Natural killer cell (primary cell): ENCODE results near the gene HHEX. TPM values are rescaled to one million over a fixed set of nuclear protein-coding genes. Genes with fewer than 3 reads are reported as not detected.
A peak's percentile ranks its signal among the peaks of the same experiment; 100 is the strongest.

Experiments used
- ATAC-seq, 3 donors: fragments of 150-1000 bp in 2 of 3; fragments of 200-7000 bp in 1 of 3; cut with Tn5 transposase; 1 replicate in 1 of 3; 2 replicates in 2 of 3; pipeline ENCODE4 v1.10.0; 2021; ENCODE audit warnings: mild to moderate bottlenecking in 2 of 3, moderate library complexity in 2 of 3
- DNase-seq, 2 donors: peaks; one replicate each; pipeline versions ENCODE4 v3.0.0 to v3.0.0-alpha.2; 2013 to 2021; ENCODE audit warnings: mixed read lengths in 1 of 2
- H3K27ac ChIP-seq: one replicate; pipeline ENCODE4 v1.5.1; 2013; ENCODE audit warnings: mild to moderate bottlenecking, low read length
- H3K27me3 ChIP-seq: one replicate; pipeline ENCODE4 v1.6.1; 2013; ENCODE audit warnings: low read length; ENCODE audit not compliant: control insufficient read depth, insufficient read depth
- H3K36me3 ChIP-seq: one replicate; pipeline ENCODE4 v1.6.1; 2013; ENCODE audit warnings: low read length; ENCODE audit not compliant: control insufficient read depth, insufficient read depth
- H3K4me1 ChIP-seq: one replicate; pipeline ENCODE4 v1.6.1; 2013; ENCODE audit warnings: low read length; ENCODE audit not compliant: control insufficient read depth, insufficient read depth
- H3K4me3 ChIP-seq: one replicate; pipeline ENCODE4 v1.5.1; 2013; ENCODE audit warnings: low read length
- H3K9me3 ChIP-seq: one replicate; pipeline ENCODE4 v1.6.1; 2013; ENCODE audit warnings: low read length; ENCODE audit not compliant: control insufficient read depth, insufficient read depth
- H3K27ac Mint-ChIP-seq, 2 donors: one replicate each; pipeline ENCODE4 v1.8.0; 2022; ENCODE audit warnings: mild to moderate bottlenecking in 2 of 2, mixed read lengths in 2 of 2, moderate library complexity in 1 of 2
- H3K27me3 Mint-ChIP-seq, 2 donors: one replicate each; pipeline ENCODE4 v1.8.0; 2022; ENCODE audit warnings: low read depth in 2 of 2, mixed read lengths in 2 of 2
- H3K36me3 Mint-ChIP-seq: one replicate; pipeline ENCODE4 v1.8.0; 2022; ENCODE audit warnings: mixed read lengths
- H3K4me1 Mint-ChIP-seq, 2 donors: one replicate each; pipeline ENCODE4 v1.8.0; 2022; ENCODE audit warnings: mixed read lengths in 2 of 2
- H3K4me3 Mint-ChIP-seq: one replicate; pipeline ENCODE4 v1.8.0; 2022; ENCODE audit warnings: mild to moderate bottlenecking, moderate library complexity, mixed read lengths
- H3K9me3 Mint-ChIP-seq, 2 donors: one replicate each; pipeline ENCODE4 v1.8.0; 2022; ENCODE audit warnings: mixed read lengths in 2 of 2
- whole genome bisulfite sequencing: methylation state at CpG from one replicate; pipeline ENCODE4 v1.1.7; 2013; ENCODE audit warnings: missing lambda C conversion rate; ENCODE audit not compliant: insufficient coverage; 5-methylcytosine and 5-hydroxymethylcytosine counted together
- intact Hi-C: fragments of 100-400 bp; cut with micrococcal nuclease; formaldehyde crosslinking; loops from one replicate; pipeline ENCODE4 v1.14.2; 2022
- total RNA-seq, 4 donors: library from RNA; stranded (reverse); fragments of 120-200 nt in 1 of 4; gene quantifications; one replicate each; pipeline versions ENCODE4 v1.2.3 to v1.2.4, GENCODE V29; 2013 to 2022
- TF ChIP-seq, protein P1 (sequence below): fragments of 200-600 bp; IDR thresholded peaks from one replicate; pipeline ENCODE4 v1.8.0; 2022; ENCODE audit warnings: antibody characterized with exemption

Gene HHEX
- total RNA-seq, 3 donors from 2014 or later (not counting 1 experiment from before 2014, with no cell fraction given): 19.5 to 24.0 (median 20.3) TPM

DNA sequence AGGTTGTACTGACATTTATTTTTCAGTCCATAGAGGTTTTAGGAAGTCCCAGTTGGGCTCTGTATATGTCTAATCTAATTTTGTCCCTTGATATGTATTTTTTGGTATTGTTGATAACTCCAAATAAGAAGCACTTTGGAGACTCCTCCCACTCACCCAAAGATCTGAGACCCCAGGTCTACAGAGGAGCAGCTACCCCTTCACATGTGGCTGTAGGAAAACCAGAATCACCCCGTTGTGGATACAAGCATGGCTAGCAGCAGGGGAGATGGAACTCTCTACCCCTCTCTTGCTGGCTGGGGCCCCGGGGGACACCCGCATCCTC lies 9.4 kb downstream of the HHEX start:
- TF ChIP-seq, protein P1, sequence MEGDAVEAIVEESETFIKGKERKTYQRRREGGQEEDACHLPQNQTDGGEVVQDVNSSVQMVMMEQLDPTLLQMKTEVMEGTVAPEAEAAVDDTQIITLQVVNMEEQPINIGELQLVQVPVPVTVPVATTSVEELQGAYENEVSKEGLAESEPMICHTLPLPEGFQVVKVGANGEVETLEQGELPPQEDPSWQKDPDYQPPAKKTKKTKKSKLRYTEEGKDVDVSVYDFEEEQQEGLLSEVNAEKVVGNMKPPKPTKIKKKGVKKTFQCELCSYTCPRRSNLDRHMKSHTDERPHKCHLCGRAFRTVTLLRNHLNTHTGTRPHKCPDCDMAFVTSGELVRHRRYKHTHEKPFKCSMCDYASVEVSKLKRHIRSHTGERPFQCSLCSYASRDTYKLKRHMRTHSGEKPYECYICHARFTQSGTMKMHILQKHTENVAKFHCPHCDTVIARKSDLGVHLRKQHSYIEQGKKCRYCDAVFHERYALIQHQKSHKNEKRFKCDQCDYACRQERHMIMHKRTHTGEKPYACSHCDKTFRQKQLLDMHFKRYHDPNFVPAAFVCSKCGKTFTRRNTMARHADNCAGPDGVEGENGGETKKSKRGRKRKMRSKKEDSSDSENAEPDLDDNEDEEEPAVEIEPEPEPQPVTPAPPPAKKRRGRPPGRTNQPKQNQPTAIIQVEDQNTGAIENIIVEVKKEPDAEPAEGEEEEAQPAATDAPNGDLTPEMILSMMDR: no peak
- Mint-ChIP-seq H3K27ac (no peak overlapping the region), H3K9me3 (no peaks in the 10 kb centered on the region), H3K36me3 (no peaks in the 10 kb centered on the region), H3K4me1 (peaks cover 25% of the 10 kb centered on the region in 2 donors), H3K4me3 (peak overlapping the region; percentile 76), H3K27me3 (peaks cover 49 to 52% of the 10 kb centered on the region in 2 donors)
- H3K4me1 ChIP-seq: peaks cover 24% of the 10 kb centered on the region
- ATAC-seq: no peak
- H3K27ac ChIP-seq: no peak overlapping the region
- DNase-seq: no peak
- peak overlapping the region; percentile 43 for H3K4me3 ChIP-seq
- peaks cover 38% of the 10 kb centered on the region for H3K27me3 ChIP-seq
- peaks cover 6% of the 10 kb centered on the region for H3K36me3 ChIP-seq
- WGBS: 0% methylated on average over 3 of the region's 3 CpGs
- intact Hi-C loops: no loop called here
- H3K9me3 ChIP-seq: no peaks in the 10 kb centered on the region

DNA sequence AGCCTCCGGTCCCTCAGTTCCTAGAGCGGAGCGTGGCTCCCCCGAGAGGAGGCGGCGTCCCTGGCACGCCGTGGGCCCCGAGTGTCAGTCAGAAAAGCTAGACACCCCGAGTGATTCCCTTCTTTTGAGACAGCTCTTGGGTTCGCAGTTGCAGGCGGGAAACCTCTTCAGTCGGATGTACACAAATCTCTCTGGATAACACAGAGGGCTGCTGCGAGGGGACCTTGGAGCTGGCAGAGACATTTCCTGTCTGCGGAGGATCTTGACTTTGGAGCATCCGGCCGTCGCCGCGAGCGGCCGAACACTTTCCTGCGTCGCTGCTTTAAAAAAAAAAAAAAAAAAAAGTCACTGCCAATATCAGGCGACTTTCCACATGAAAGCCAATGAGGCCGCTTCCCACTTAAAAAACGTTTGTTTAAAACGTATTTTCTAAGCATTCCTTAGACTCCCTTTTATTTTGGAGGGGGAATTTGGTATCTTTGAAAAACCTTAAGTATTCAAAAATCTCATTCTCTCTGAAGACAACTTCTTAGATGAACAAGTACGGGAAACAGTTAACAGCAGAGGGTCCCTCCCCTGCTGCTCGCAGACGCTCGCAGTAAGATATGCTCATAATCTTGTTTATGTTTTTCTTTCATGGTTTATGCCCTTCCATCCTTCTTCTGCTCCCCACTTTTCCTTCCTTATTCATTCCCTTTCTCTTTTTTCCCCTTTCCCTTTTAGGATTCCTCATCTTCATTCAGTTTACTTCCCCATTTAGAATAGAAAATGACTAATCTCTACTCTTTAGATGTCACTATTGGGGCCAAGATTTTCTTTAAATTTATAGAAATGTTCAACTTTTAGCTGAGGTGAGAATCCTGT lies 10.0 kb downstream of the HHEX start:
- H3K9me3 ChIP-seq: no peaks in the 10 kb centered on the region
- no peak overlapping the region for H3K27ac ChIP-seq
- H3K4me1 ChIP-seq: peaks cover 24% of the 10 kb centered on the region
- Mint-ChIP-seq H3K9me3 (no peaks in the 10 kb centered on the region), H3K4me1 (peaks cover 25% of the 10 kb centered on the region in 2 donors), H3K4me3 (peak overlapping the region; percentile 84), H3K27me3 (peaks cover 50 to 51% of the 10 kb centered on the region in 2 donors), H3K36me3 (no peaks in the 10 kb centered on the region), H3K27ac (no peak overlapping the region)
- 2% methylated on average over 28 of the region's 32 CpGs for WGBS
- DNase-seq (peak; percentile 23 to 51), ATAC-seq (peak; percentile 46 to 73 (median 72))
- TF ChIP-seq, protein P1: no peak
- peaks cover under 1% of the 10 kb centered on the region for H3K36me3 ChIP-seq
- H3K4me3 ChIP-seq: peak overlapping the region; percentile 43
- intact Hi-C loops: no loop called here
- H3K27me3 ChIP-seq: peaks cover 35% of the 10 kb centered on the region

DNA sequence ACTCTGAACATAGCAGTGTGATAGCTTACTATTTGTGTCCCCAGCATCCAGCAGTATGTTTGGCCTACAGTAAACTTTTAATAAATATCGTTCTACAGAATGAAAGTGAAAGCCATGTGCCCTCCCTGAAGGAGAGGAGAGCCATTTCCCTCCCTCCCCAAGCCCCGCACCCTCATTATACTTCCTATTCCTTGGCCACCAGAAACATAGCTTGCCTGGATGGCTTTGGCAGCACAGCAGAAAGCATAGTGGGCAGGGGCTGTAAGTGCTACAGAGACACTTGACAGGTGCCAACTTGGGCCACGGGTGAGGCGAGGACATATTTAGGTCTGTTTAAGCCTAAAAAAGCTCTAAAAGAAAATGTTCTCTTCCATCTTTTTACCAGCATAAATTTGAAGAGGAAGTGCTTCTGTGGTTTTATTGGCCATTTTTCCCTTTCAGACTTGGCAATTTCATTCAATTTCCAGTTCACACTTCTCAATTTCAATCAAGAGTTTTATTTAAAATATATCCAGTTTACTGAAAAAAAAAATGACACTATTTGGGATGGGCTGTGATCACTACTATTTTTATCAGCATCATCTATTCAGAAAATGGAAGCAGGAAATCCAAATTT lies 12.7 kb downstream of the HHEX start:
- ATAC-seq (peak in 1 of 3 donors; percentile 15), DNase-seq (no peak)
- Histone ChIP-seq H3K36me3 (no peaks in the 10 kb centered on the region), H3K4me3 (no peak overlapping the region), H3K27ac (no peak overlapping the region), H3K4me1 (peaks cover 24% of the 10 kb centered on the region), H3K9me3 (no peaks in the 10 kb centered on the region), H3K27me3 (peaks cover 32% of the 10 kb centered on the region)
- Mint-ChIP-seq H3K27me3 (peaks cover 45 to 58% of the 10 kb centered on the region in 2 donors), H3K9me3 (no peaks in the 10 kb centered on the region), H3K4me3 (no peak overlapping the region), H3K4me1 (peaks cover 23 to 24% of the 10 kb centered on the region in 2 donors), H3K27ac (no peak overlapping the region), H3K36me3 (no peaks in the 10 kb centered on the region)
- WGBS: 17% methylated on average over 4 of the region's 4 CpGs
- intact Hi-C loops: no loop called here
- TF ChIP-seq, protein P1: no peak
